ENCODE results near the gene UAP1L1. TPM values are rescaled to one million over a fixed set of nuclear protein-coding genes. Genes with fewer than 3 reads are reported as not detected.

The UAP1L1 gene, protein sequence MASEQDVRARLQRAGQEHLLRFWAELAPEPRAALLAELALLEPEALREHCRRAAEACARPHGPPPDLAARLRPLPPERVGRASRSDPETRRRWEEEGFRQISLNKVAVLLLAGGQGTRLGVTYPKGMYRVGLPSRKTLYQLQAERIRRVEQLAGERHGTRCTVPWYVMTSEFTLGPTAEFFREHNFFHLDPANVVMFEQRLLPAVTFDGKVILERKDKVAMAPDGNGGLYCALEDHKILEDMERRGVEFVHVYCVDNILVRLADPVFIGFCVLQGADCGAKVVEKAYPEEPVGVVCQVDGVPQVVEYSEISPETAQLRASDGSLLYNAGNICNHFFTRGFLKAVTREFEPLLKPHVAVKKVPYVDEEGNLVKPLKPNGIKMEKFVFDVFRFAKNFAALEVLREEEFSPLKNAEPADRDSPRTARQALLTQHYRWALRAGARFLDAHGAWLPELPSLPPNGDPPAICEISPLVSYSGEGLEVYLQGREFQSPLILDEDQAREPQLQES
- 10 to 100 TPM; 10.5 to 69.1 (median 34.0) TPM for total RNA-seq

DNA sequence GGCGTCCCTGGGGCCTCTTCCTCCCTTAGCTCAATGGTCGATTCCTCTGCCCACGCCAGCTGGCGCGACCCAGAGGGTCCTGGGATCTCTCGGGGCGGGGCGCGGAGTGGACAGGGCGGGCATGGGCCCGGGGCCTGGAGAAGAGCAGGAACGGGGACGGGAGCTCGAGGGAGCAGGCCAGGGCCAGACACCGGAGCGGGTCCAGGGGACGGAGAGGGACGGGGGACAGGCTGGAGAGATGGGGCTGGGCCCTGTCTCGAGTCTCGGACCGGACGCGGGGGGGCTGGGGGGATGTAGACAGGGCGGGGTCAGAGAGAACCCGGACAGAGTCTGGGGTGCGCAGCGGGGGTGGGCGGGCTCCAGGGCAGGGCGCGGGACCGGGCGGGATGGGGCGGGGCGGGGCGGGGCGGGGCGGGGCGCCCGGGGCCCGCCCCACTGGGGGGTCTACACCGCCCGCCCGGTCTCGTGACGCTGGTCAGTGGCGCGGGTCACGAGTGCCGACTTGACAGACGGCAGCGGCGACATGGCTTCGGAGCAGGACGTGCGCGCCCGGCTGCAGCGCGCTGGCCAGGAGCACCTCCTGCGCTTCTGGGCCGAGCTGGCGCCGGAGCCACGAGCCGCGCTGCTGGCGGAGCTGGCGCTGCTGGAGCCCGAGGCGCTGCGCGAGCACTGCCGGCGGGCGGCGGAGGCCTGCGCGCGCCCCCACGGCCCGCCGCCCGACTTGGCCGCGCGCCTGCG is at the start of gene UAP1L1:
Gene UAP1L1, plus strand, starts transcription at position 508 of the 738 bp plus-strand sequence. Its CDS starts 16 bp downstream, at position 524.
- 2 to 4% methylated on average over 24 to 30 of the region's 87 CpGs for WGBS, 2 donors
- H3K27me3 ChIP-seq = peaks cover 0 to 6% (median 0%) of the 10 kb centered on the region in 4 donors
- ATAC-seq (ENCODE audit: low FRiP score in 2 of 2) (peak; percentile 75 to 80), DNase-seq (peak; percentile 91 to 94)
- H3K36me3 ChIP-seq = peaks cover 0 to 36% (median 28%) of the 10 kb centered on the region in 4 donors
- TF ChIP-seq EP300 (IDR thresholded peaks at IDR 0.05) = peak in 1 of 4 donors; percentile 22
- TF ChIP-seq, protein P1, sequence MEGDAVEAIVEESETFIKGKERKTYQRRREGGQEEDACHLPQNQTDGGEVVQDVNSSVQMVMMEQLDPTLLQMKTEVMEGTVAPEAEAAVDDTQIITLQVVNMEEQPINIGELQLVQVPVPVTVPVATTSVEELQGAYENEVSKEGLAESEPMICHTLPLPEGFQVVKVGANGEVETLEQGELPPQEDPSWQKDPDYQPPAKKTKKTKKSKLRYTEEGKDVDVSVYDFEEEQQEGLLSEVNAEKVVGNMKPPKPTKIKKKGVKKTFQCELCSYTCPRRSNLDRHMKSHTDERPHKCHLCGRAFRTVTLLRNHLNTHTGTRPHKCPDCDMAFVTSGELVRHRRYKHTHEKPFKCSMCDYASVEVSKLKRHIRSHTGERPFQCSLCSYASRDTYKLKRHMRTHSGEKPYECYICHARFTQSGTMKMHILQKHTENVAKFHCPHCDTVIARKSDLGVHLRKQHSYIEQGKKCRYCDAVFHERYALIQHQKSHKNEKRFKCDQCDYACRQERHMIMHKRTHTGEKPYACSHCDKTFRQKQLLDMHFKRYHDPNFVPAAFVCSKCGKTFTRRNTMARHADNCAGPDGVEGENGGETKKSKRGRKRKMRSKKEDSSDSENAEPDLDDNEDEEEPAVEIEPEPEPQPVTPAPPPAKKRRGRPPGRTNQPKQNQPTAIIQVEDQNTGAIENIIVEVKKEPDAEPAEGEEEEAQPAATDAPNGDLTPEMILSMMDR (IDR thresholded peaks at IDR 0.05) = peak in 1 of 6 experiments; percentile 9
- peak in 2 of 4 donors; percentile 37 to 71 for TF ChIP-seq POLR2A (IDR thresholded peaks at IDR 0.05)
- peak in 1 of 2 donors; percentile 72 for TF ChIP-seq POLR2AphosphoS5 (IDR thresholded peaks at IDR 0.05)
- H3K27ac ChIP-seq = peak within 1 kb of the TSS; percentile 68 to 82 (median 73)
- H3K9me3 ChIP-seq = no peaks in the 10 kb centered on the region
- H3K4me3 ChIP-seq = peak within 1 kb of the TSS; percentile 74 to 96 (median 76)
- peaks cover 15 to 47% (median 16%) of the 10 kb centered on the region in 4 donors for H3K4me1 ChIP-seq

DNA sequence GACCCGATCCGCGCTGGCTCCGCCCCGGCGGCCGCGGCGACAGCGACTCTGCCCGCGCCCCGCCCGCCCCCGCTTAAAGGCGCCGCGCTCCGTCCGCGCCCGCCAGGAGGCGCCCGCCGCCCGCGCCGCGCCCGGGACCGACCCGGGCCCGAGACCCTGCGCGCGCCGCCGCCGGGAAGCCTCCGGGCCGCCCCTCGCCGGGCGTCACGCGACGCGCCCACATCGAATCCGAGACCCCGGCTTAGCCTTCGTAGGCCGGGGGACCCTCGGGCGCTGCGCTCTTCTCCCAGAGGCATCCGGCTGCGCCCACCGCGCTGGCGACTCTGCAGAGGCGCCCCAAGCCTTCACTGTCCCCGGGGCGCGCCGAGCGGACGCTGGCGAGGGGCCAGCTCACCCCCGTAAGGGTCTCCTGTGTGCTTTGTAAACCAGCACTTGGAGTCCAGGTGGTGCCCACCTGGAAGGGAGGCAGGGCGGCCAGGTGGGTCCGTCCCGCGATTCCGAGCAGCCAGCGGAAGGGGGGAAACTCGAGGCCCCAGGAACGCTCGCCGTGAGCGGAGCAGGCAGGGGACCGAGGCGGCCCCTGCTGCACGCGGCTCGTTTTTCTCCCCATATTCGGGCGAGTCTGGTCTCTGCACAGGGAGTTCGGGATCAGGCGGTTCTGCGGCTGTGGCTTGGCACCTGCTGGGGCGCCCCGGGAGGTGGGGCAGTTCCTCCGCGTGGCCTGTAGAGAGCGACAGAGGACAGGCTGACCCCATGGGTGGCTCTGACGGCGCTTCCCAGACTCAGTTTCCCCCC is 48.9 kb upstream of the UAP1L1 start:
- Histone ChIP-seq H3K4me1 (peaks cover 30 to 63% (median 46%) of the 10 kb centered on the region in 4 donors), H3K4me3 (peak overlapping the region; percentile 54 to 72 (median 70)), H3K36me3 (no peaks in the 10 kb centered on the region), H3K27me3 (no peaks in the 10 kb centered on the region), H3K27ac (peak overlapping the region in 3 of 4 donors; percentile 38 to 79 (median 78)), H3K9me3 (no peaks in the 10 kb centered on the region)
- ATAC-seq (ENCODE audit: low FRiP score in 2 of 2) (peak; percentile 57 to 60), DNase-seq (peak; percentile 78 to 95)
- 0% methylated on average over 11 of the region's 98 CpGs; no CpG with 5 or more reads in 1 of the 2 donors for WGBS, 2 donors
- no peak for TF ChIP-seq POLR2A (IDR thresholded peaks at IDR 0.05)
- no peak for TF ChIP-seq POLR2AphosphoS5 (IDR thresholded peaks at IDR 0.05)
- no peak for TF ChIP-seq EP300 (IDR thresholded peaks at IDR 0.05)
- TF ChIP-seq, protein P1 (IDR thresholded peaks at IDR 0.05) = peak in 5 of 6 experiments; percentile 23 to 63 (median 50)

DNA sequence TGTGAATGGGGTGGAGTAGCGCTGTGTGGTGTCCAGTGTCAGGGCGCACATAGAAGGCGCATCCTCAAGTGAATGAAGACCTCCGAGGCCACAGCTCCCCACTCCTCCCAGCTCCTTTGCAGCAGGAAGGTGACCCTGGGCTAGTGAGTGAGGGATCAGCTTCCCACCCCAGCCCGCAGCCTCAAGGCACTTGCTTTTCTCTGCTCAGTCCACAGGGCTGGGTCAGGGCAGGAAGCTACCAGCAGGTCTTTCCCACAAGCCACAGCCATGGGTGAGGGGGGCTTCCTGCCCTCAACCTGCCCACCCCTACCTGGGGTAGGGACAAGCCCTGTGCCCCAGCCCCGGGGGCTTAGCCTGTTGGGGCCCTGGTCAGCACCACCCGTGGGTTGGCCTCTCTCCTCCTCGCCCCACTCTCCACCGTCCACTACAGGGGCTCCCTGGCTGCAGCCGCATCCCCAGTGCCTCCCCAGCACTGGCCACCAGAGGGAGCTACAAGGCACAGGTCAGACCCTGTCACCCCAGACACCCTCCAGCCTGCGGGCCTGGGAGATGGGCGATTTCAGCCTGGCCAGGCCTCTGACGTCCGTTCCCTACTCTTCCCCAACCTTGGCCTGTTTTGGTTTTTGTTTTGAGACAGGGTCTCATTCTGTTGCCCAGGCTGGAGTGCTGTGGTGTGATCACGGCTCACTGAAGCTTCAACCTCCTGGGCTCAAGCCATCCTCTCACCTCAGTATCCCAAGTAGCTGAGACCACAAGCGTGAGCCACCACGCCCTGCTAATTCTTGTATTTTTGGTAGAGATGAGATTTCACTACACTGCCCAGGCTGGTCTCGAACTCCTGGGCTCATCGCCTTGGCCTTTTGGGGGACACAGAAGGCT is 48.0 kb upstream of the UAP1L1 start:
- ATAC-seq (ENCODE audit: low FRiP score in 2 of 2) (peak; percentile 85 to 88), DNase-seq (peak in 1 of 2 donors; percentile 82)
- WGBS, 2 donors = 18 to 25% methylated on average over 14 to 19 of the region's 19 CpGs
- Histone ChIP-seq H3K4me3 (peak overlapping the region in 3 of 4 donors; percentile 54 to 72 (median 68)), H3K4me1 (peaks cover 31 to 65% (median 46%) of the 10 kb centered on the region in 4 donors), H3K9me3 (no peaks in the 10 kb centered on the region), H3K27me3 (no peaks in the 10 kb centered on the region), H3K36me3 (no peaks in the 10 kb centered on the region), H3K27ac (peak overlapping the region; percentile 71 to 79 (median 76))
- TF ChIP-seq POLR2AphosphoS5 (IDR thresholded peaks at IDR 0.05) (no peak), POLR2A (IDR thresholded peaks at IDR 0.05) (no peak), EP300 (IDR thresholded peaks at IDR 0.05) (no peak)
- TF ChIP-seq, protein P1 (IDR thresholded peaks at IDR 0.05) = peak; percentile 90 to 95 (median 92)

Data from upper lobe of left lung (tissue), 6 donors.